Measurements from ENCODE around the gene KCNIP1. TPM values are rescaled to one million over a fixed set of nuclear protein-coding genes. Genes with fewer than 3 reads are reported as not detected.

KCNIP1 gene
- total RNA-seq, 1 donor from 2014 or later, result 8.7 TPM

DNA sequence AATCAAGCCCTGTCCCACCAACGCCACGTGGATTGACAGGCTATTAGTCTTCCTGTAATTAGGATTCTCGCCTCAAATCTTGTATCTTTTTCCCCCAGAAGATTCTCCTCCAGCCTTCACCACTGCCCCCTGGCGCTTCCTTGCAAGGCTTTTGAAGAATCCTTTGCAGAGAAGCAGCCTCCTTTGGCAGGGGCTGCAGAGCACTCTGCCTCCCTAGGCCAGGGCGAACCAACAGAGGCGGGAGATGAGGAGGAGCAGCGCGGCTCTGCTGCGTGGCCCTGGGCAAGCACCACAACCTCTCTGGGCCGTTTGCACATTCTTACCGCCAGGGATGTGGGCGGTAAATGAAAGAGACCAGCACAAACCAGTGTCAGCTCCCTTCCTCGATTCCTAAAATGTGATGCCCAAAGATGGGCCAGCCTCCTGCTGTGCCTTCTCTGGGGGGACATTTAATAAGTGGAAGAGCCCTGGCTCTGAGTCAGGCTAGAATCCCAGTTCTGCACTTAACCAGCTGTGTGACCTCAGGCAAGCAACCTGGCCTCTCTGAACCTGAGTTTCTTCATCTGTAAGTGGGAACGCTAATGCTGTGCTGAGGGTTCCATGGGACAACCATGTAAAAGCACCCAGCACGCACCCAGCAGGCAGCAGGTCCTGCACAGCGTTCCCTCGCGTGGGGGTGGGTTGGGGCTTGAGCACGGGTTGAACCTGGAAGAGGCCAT lies 128.6 kb downstream of the KCNIP1 start:
- H3K36me3 Mint-ChIP-seq (ENCODE audit: low read depth), result no peaks in the 10 kb centered on the region
- peaks cover 41% of the 10 kb centered on the region for H3K4me1 Mint-ChIP-seq (ENCODE audit: low read depth)
- peak; percentile 75 for DNase-seq (ENCODE audit: low spot score)
- TF ChIP-seq, protein P1, sequence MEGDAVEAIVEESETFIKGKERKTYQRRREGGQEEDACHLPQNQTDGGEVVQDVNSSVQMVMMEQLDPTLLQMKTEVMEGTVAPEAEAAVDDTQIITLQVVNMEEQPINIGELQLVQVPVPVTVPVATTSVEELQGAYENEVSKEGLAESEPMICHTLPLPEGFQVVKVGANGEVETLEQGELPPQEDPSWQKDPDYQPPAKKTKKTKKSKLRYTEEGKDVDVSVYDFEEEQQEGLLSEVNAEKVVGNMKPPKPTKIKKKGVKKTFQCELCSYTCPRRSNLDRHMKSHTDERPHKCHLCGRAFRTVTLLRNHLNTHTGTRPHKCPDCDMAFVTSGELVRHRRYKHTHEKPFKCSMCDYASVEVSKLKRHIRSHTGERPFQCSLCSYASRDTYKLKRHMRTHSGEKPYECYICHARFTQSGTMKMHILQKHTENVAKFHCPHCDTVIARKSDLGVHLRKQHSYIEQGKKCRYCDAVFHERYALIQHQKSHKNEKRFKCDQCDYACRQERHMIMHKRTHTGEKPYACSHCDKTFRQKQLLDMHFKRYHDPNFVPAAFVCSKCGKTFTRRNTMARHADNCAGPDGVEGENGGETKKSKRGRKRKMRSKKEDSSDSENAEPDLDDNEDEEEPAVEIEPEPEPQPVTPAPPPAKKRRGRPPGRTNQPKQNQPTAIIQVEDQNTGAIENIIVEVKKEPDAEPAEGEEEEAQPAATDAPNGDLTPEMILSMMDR (IDR thresholded peaks at IDR 0.05), result no peak
- no peaks in the 10 kb centered on the region for H3K9me3 Mint-ChIP-seq (ENCODE audit: low read depth)
- H3K27ac Mint-ChIP-seq (ENCODE audit: unreplicated experiment), result peak overlapping the region; percentile 98
- H3K4me3 Mint-ChIP-seq (ENCODE audit: unreplicated experiment), result peak overlapping the region; percentile 75
- H3K27me3 Mint-ChIP-seq (ENCODE audit: low read depth), result no peaks in the 10 kb centered on the region

DNA sequence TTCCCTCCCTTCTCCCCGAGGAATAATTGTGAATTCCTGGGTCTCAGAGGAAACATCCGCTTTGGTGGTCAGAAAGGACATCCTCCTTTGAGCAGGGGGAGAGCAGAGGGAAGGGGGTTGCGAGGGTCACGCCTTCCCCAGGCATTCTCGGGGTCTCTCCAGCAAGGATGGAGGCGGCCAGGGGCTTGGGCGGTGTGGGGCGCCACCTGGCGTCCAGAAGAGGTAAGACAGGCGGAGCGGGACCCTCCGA lies 129.1 kb downstream of the KCNIP1 start:
- Mint-ChIP-seq H3K27ac (ENCODE audit: unreplicated experiment) (peak overlapping the region; percentile 98), H3K9me3 (ENCODE audit: low read depth) (no peaks in the 10 kb centered on the region), H3K36me3 (ENCODE audit: low read depth) (no peaks in the 10 kb centered on the region), H3K27me3 (ENCODE audit: low read depth) (no peaks in the 10 kb centered on the region), H3K4me1 (ENCODE audit: low read depth) (peaks cover 41% of the 10 kb centered on the region), H3K4me3 (ENCODE audit: unreplicated experiment) (peak overlapping the region; percentile 75)
- DNase-seq (ENCODE audit: low spot score), result peak; percentile 83
- TF ChIP-seq, protein P1 (IDR thresholded peaks at IDR 0.05), result peak; percentile 100

DNA sequence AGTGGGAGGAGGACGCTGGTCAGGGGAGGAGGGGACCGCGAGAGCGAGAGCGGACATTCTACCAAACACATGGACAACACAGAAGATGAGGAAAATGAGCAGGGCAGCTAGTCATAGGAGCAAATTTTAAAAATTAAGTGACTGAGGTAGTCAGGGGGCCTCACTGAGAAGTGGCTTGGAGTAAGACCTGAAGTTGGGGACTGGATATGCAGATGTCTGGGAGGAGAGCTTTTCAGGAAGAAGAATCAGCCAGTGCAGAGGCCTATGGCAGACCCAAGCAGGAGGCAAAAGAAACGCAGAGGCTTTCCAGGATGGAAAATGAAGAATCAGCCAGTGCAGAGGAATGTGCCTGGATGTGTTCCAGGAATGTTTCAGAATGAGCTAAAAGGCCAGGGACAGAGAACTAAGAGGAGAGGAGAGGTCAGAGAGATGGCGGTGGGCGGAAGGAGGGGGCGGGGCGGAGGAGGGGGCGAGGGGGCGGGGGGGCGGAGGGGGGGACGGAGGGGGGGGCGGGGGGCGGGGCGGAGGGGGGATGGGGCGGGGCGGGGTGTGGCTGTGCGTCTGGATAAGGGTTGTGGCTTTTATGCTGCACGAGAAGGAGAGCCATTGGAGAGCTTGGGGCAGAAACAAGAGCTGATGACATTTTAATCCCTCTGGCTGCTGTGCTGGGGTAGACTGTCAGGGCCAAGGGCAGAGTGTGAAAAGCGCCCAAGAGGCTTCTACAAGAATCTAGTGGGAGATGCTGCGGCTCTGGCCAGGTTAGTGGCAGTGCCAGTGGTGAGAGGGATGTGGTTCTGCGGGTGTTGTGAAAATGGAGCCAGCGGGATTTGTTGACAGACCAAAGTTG lies 129.6 kb downstream of the KCNIP1 start:
- H3K4me3 Mint-ChIP-seq (ENCODE audit: unreplicated experiment), result peak overlapping the region; percentile 75
- H3K4me1 Mint-ChIP-seq (ENCODE audit: low read depth), result peaks cover 41% of the 10 kb centered on the region
- H3K9me3 Mint-ChIP-seq (ENCODE audit: low read depth), result no peaks in the 10 kb centered on the region
- H3K36me3 Mint-ChIP-seq (ENCODE audit: low read depth), result no peaks in the 10 kb centered on the region
- H3K27ac Mint-ChIP-seq (ENCODE audit: unreplicated experiment), result peak overlapping the region; percentile 98
- TF ChIP-seq, protein P1 (IDR thresholded peaks at IDR 0.05), result no peak
- H3K27me3 Mint-ChIP-seq (ENCODE audit: low read depth), result no peaks in the 10 kb centered on the region
- DNase-seq (ENCODE audit: low spot score), result peak; percentile 47

DNA sequence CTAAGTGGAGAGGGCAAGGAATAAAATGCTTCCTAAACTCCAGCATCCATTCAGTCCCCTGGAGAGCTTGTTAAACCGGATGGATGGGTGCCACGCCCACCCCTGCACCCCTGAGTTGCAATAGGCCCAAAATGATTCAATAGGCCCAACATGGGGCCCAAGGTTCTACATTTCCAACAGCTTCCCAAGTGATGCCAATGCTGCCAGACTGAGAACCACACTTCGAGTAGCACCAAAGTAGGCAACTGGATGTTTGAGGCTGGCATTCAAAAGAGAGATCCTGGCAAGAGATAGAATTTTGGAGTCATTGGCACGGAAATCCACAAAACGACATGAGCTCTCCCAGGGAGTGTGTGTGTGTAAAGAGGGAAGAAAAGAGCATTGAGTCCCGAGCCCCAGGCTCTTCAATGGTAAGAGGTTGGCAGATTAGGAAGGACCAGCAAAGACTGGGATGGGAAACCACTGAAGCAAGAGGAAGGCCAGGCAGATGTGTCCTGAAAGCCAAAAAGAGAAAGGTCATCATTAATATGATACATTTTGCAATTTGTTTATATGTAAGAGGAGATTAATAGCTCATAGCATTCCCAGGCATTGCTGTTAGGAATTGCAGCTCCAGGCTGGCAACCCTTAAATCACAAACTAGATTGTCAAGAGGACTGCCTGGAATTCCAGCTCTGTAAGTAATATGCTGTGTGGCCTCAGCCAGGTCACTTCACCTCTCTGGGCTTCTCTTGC lies 130.6 kb downstream of the KCNIP1 start:
- peak overlapping the region; percentile 81 for H3K27ac Mint-ChIP-seq (ENCODE audit: unreplicated experiment)

More for the DNA sequence above, 130.6 kb downstream of the KCNIP1 start:
- TF ChIP-seq, protein P1 (IDR thresholded peaks at IDR 0.05), result no peak
- no peaks in the 10 kb centered on the region for H3K36me3 Mint-ChIP-seq (ENCODE audit: low read depth)
- H3K9me3 Mint-ChIP-seq (ENCODE audit: low read depth), result no peaks in the 10 kb centered on the region
- no peaks in the 10 kb centered on the region for H3K27me3 Mint-ChIP-seq (ENCODE audit: low read depth)
- H3K4me3 Mint-ChIP-seq (ENCODE audit: unreplicated experiment), result peak overlapping the region; percentile 48
- DNase-seq (ENCODE audit: low spot score), result no peak
- H3K4me1 Mint-ChIP-seq (ENCODE audit: low read depth), result peaks cover 45% of the 10 kb centered on the region
